GM06990 (cell line): ENCODE data around the gene LRP3.
"Not testable (repeated sequence)": the region's sequence is repeated elsewhere in the genome, so short reads cannot be mapped to it uniquely, and the experiment has no call there.

Experiments
- DNase-seq: peaks from one replicate; pipeline ENCODE4 v3.0.0-alpha.2; 2011; ENCODE audit not compliant: insufficient read length; ENCODE audit errors: extremely low read depth
- H3K27me3 ChIP-seq: replicated peaks from 2 replicates; pipeline ENCODE4 v1.6.0; 2011; ENCODE audit warnings: low read length; ENCODE audit not compliant: control insufficient read depth, insufficient read depth
- H3K36me3 ChIP-seq: 2 replicates; pipeline ENCODE4 v1.5.1; 2011; ENCODE audit warnings: low read length; ENCODE audit not compliant: control insufficient read depth, insufficient read depth
- H3K4me3 ChIP-seq: replicated peaks from 2 replicates; pipeline ENCODE4 v1.5.1; 2011; ENCODE audit warnings: low read depth, mild to moderate bottlenecking, control low read depth, low read length
- TF ChIP-seq, protein P1 (sequence below): IDR thresholded peaks from 2 replicates; pipeline ENCODE4 v1.5.1; 2011; ENCODE audit warnings: low read length, control low read depth, mild to moderate bottlenecking, inconsistent platforms; ENCODE audit not compliant: insufficient read depth, poor library complexity, severe bottlenecking

Gene LRP3

GRCh38 chr19:33163481-33163880, 30.6 kb upstream of the LRP3 start:
- no peak overlapping the region for H3K4me3 ChIP-seq
- no peaks in the 10 kb centered on the region for H3K27me3 ChIP-seq
- no peaks in the 10 kb centered on the region for H3K36me3 ChIP-seq
- DNase-seq, result no peak
- TF ChIP-seq, protein P1, sequence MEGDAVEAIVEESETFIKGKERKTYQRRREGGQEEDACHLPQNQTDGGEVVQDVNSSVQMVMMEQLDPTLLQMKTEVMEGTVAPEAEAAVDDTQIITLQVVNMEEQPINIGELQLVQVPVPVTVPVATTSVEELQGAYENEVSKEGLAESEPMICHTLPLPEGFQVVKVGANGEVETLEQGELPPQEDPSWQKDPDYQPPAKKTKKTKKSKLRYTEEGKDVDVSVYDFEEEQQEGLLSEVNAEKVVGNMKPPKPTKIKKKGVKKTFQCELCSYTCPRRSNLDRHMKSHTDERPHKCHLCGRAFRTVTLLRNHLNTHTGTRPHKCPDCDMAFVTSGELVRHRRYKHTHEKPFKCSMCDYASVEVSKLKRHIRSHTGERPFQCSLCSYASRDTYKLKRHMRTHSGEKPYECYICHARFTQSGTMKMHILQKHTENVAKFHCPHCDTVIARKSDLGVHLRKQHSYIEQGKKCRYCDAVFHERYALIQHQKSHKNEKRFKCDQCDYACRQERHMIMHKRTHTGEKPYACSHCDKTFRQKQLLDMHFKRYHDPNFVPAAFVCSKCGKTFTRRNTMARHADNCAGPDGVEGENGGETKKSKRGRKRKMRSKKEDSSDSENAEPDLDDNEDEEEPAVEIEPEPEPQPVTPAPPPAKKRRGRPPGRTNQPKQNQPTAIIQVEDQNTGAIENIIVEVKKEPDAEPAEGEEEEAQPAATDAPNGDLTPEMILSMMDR, result no peak

- H3K36me3 ChIP-seq, H3K4me3 ChIP-seq, H3K27me3 ChIP-seq, DNase-seq: not testable (repeated sequence)
Observed at GRCh38 chr19:33166037-33166436, 28.1 kb upstream of the LRP3 start.

GRCh38 chr19:33167438-33167837, 26.7 kb upstream of the LRP3 start:
- H3K27me3 ChIP-seq, result no peaks in the 10 kb centered on the region
- H3K4me3 ChIP-seq, result no peak overlapping the region
- DNase-seq, result no peak
- no peaks in the 10 kb centered on the region for H3K36me3 ChIP-seq
- TF ChIP-seq, protein P1, result no peak

DNA sequence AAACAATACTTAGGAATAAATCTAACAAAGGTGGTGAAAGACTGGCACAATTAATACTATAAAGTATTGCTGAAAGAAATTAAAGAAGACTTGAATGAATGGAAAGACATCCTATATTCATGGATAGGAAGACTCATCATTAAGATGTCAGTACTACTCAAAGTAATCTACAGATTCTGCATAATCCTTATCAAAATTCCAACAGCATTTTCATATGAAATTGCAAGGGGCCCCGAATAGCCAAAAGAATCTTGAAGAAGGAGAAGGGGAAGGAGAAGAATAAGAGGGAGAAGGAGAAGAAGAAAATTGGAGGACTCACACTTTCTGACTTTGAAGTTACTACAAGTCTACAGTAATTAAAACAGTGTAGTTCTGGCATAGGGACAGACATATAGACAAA, 25.6 kb upstream of the LRP3 start:
- DNase-seq, result no peak
- H3K36me3 ChIP-seq, result peaks cover 1% of the 10 kb centered on the region; the same call in 1 of the 2 replicates
- H3K27me3 ChIP-seq, result no peaks in the 10 kb centered on the region
- TF ChIP-seq, protein P1, result no peak
- no peak overlapping the region for H3K4me3 ChIP-seq

DNA sequence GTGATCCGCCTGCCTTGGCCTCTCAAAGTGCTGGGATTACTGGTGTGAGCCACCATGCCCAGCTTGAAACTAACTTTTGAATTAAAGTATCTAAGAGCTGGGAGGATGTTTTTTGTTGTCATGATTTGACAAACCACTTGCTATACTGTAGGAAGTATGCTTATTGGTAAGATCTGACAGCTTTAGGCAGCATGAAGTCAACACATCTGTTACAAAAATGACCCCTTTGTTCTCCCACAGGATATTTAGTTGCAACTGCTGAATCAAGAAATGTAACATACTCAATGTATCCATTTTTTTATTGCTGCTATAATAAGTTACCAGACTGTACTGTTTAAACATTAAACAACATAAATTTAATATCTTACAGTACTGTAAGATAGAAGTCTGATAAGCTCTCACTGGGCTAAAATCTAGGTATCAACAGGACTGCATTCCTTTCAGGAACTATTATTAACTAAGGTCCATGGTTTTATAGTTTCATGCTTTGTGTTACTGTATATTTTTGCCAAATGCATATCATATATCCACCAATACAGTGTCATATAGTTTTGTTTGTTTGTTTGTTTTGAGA, 22.8 kb upstream of the LRP3 start:
- peaks cover 1% of the 10 kb centered on the region; the same call in 1 of the 2 replicates for H3K36me3 ChIP-seq
- H3K4me3 ChIP-seq, result no peak overlapping the region
- TF ChIP-seq, protein P1, result no peak
- DNase-seq, result no peak
- H3K27me3 ChIP-seq, result no peaks in the 10 kb centered on the region

DNA sequence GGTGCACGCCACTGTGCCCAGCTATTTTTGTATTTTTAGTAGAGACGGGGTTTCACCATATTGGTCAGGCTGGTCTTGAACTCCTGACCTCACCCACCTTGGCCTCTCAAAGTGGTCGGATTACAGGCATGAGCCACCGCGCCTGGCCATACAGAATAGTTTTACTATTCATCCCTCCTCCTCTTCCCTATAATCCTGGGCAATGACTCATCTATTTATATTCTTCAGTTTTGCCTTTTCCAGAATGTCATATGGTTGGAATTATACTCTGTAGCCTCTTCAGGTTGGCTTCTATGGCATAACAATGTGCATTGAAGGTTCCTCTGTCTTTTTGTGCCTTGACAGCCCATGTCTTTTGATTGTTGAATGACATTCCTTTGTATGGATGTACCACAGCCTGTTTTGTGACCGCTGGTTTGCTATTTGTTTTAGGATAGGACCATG, 22.2 kb upstream of the LRP3 start:
- peaks cover 1% of the 10 kb centered on the region; the same call in 1 of the 2 replicates for H3K36me3 ChIP-seq
- no peak for DNase-seq
- H3K4me3 ChIP-seq, result no peak overlapping the region
- no peaks in the 10 kb centered on the region for H3K27me3 ChIP-seq
- TF ChIP-seq, protein P1, result no peak
